Mucosa of descending colon (tissue), 3 donors: ENCODE data around the gene TNC. TPM values are rescaled to one million over a fixed set of nuclear protein-coding genes. Genes with fewer than 3 reads are reported as not detected.

Experiments used
- ATAC-seq: fragments of 200-7000 bp; cut with Tn5 transposase; one replicate; pipeline ENCODE4 v1.9.1; 2020; ENCODE audit warnings: mild to moderate bottlenecking, moderate library complexity
- DNase-seq, 3 donors: peaks; one replicate each; pipeline ENCODE4 v3.0.0-alpha.2; 2020
- H3K36me3 ChIP-seq: fragments of 200-600 bp; one replicate; pipeline ENCODE4 v1.8.0; 2021; ENCODE audit warnings: low read depth, mild to moderate bottlenecking
- H3K4me1 ChIP-seq: fragments of 200-600 bp; one replicate; pipeline ENCODE4 v1.8.0; 2021; ENCODE audit warnings: low read depth, mild to moderate bottlenecking
- H3K4me3 ChIP-seq: fragments of 200-600 bp; one replicate; pipeline ENCODE4 v1.8.0; 2021; ENCODE audit warnings: mild to moderate bottlenecking
- H3K9me3 ChIP-seq: fragments of 200-600 bp; one replicate; pipeline ENCODE4 v1.8.0; 2021; ENCODE audit warnings: mild to moderate bottlenecking
- CTCF ChIP-seq: fragments of 200-600 bp; IDR thresholded peaks from one replicate; pipeline ENCODE4 v1.8.0; 2022; ENCODE audit warnings: antibody characterized with exemption, mild to moderate bottlenecking
- intact Hi-C, 2 donors: fragments of 100-400 bp; cut with DNase I in 1 of 2; cut with micrococcal nuclease in 1 of 2; formaldehyde crosslinking; loops; one replicate each; pipeline versions ENCODE4 v1.11.0 to v1.11.1; 2022; cut with DNase I, micrococcal nuclease
- total RNA-seq, 3 donors: library from RNA; stranded (reverse); fragmentation: NEBNext Ultra II Directional in 2 of 3; extraction: Animal tissue kit (Norgen Biotek cat#: 25700) in 2 of 3; gene quantifications; one replicate each; pipeline versions ENCODE4 v1.2.1 to v1.2.4, GENCODE V29; 2021 to 2023
- donor health status: DM: no; HTN: no; CAD: no; lungs with moderate emphysema.
- donor health status: DM: no; HTN: no; CAD: no.
- donor health status: DM: no; HTN: yes; CAD: no.

The TNC gene
- total RNA-seq, 3 donors from 2014 or later: 6.5 to 216 (median 48.0) TPM

GRCh38 chr9:115013998-115014397, 104.0 kb downstream of the TNC start:
- no peaks in the 10 kb centered on the region for H3K9me3 ChIP-seq
- DNase-seq (peak; percentile 59 to 74 (median 64)), ATAC-seq (peak; percentile 77)
- no peaks in the 10 kb centered on the region for H3K4me1 ChIP-seq
- TF ChIP-seq CTCF: peak; percentile 57
- intact Hi-C loops: loop anchor here (2.0 to 10.0 kb wide), 5 partner anchors 272 to 521 kb away; no protein-coding TSS in a partner anchor
- no peaks in the 10 kb centered on the region for H3K36me3 ChIP-seq
- H3K4me3 ChIP-seq: no peak overlapping the region

DNA sequence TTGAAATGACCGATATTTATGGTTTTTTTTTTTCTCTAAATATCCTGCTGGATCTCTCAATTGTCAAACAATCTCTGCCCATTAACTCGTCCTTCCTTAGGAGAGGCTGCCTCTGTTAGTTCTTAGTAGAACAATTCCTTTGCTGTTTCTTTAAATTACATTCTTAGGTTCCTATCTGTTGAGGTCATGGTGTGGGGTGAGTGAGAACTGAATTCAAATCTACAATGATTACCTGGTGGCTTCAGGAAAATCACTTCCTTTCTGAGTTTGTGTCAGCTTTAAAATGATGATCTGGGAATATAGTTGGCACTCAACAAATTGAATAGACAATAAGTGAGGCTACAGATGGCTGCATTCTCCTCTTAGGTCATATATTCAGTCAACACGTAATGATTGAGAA, 105.5 kb downstream of the TNC start:
- no peak for TF ChIP-seq CTCF
- Histone ChIP-seq H3K4me1 (no peaks in the 10 kb centered on the region), H3K9me3 (no peaks in the 10 kb centered on the region), H3K4me3 (no peak overlapping the region), H3K36me3 (no peaks in the 10 kb centered on the region)
- intact Hi-C loops: loop anchor here (5.0 to 10.0 kb wide), 4 partner anchors 270 to 522 kb away; no protein-coding TSS in a partner anchor
- DNase-seq: no peak
- ATAC-seq: no peak

DNA sequence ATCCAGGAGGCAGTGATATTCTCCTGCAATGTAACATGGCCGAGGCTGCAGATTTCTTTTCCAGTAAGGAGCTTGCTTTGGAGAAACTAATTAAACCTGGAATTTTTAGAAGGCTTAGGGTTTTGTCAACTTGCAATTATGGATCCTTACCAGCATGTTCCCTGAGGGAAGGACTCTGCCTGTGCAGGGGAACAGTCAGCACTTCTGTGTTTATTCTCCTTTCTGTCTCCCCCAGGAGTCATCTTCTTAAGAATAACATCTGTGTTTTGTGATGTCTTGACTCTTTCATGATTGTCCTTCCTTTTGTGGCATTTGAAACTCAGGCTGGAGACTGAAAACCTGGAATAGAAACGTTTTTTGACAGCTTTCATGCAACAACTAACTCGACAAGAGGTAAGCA, 107.1 kb downstream of the TNC start:
- intact Hi-C loops: loop anchor here (5.0 to 10.0 kb wide), 4 partner anchors 269 to 524 kb away; no protein-coding TSS in a partner anchor
- ATAC-seq (no peak), DNase-seq (no peak)
- Histone ChIP-seq H3K36me3 (no peaks in the 10 kb centered on the region), H3K4me3 (no peak overlapping the region), H3K9me3 (no peaks in the 10 kb centered on the region), H3K4me1 (no peaks in the 10 kb centered on the region)
- TF ChIP-seq CTCF: no peak

DNA sequence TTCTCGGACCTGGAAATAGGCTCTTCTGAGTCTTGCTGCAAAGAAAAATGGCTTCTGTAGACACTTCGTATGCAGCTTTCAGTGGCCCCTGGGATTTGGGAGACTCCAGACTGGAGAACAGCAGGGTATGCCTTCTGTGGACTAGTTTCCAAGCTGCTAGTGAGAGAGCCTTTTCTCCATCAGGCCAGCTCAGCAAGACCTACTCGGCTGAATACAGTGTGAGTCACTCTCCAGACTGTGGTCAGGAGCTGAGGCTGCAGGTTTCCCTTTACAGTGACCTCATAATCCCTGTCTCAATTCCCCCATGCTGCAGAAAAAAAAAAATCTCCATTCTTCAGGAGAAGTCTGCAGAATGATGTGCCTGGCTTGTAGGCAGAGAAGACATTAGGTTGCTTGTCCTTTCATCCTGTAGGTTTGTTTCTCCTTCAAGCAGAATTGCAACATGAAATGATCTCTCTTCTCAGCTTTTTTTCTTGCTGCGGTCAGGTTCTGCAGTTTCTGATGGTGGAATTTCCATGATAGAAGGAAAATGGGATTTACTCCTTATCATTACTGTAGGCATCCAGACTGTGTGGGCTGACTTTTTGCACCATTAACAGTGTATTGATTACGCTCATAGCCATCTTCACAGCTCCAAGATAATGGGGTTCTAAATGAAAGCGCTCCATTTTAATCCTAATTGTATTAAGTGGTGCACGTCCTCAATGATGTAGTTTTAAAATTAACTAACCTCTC, 109.3 kb downstream of the TNC start:
- no peaks in the 10 kb centered on the region for H3K9me3 ChIP-seq
- DNase-seq (no peak), ATAC-seq (peak; percentile 50)
- intact Hi-C loops: no loop called here
- TF ChIP-seq CTCF: no peak
- no peaks in the 10 kb centered on the region for H3K36me3 ChIP-seq
- H3K4me1 ChIP-seq: no peaks in the 10 kb centered on the region
- H3K4me3 ChIP-seq: no peak overlapping the region

DNA sequence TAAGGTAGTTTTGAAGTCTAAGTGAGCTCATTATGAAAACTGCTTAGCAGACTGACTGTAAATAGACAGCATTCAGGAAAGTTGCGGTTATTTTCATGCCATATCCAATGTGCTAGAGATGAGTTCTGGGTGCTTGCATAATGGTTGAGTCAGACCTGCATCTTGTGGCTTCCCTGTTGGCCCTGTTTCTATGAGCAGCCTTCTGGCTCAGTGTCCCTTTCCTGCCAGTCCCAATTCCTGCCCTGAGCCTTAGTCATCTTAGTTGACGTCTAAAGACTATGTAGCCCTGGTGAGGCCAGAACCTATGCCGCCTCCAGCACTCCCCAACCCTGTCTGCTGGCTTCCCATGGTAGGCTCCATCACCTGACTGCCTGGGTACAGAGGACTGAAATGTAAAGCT, 111.3 kb downstream of the TNC start:
- no peaks in the 10 kb centered on the region for H3K4me1 ChIP-seq
- no peaks in the 10 kb centered on the region for H3K36me3 ChIP-seq
- intact Hi-C loops: no loop called here
- H3K4me3 ChIP-seq: no peak overlapping the region
- ATAC-seq: peak; percentile 25
- no peaks in the 10 kb centered on the region for H3K9me3 ChIP-seq
- no peak for DNase-seq
- TF ChIP-seq CTCF: no peak
